NCI-H146 (cell line): ENCODE data around the gene GBF1.

ENCODE experiments used
- DNase-seq: peaks from one replicate; lab custom pipeline; 2025; lab: John Stamatoyannopoulos, UW

Gene GBF1

GRCh38 chr10:102396730-102397151 is 151.4 kb downstream of the GBF1 start:
- no peak for DNase-seq

DNA sequence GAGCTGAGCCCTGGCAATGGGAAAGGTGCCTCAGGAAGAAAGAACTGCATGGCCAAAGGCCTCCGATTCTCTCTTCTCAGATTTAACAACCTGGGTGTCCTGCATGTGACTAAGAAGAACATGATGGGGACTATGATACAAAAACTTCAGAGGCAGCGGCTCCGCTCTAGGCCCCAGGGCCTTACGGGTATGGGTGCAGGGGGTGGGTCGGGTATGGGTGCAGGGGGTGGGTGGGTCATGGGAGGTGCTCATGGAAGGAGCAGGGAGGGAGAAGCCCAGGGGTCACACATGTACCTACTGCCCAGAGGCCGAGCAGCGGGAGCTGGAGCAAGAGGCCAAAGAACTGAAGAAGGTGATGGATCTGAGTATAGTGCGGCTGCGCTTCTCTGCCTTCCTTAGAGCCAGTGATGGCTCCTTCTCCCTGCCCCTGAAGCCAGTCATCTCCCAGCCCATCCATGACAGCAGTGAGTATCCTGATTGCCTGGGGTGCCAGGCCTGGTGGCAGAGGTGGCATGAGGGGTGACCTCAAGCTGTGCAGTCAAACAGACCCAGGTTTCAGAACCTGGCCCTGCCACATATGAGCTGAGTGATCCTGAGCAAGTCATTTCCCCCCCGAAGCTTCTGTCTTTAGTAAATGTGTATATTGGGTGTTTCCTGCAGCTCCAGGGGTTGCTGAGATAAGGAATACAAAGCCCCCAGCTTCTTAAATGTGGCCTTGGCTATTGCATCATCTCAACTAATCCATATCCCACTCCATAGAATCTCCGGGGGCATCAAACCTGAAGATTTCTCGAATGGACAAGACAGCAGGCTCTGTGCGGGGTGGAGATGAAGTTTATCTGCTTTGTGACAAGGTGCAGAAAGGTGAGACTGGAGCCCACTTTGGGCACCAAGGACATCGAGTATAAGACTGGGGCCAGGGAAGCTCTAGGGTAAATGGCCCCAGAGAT is 152.2 kb downstream of the GBF1 start:
- no peak for DNase-seq

DNA sequence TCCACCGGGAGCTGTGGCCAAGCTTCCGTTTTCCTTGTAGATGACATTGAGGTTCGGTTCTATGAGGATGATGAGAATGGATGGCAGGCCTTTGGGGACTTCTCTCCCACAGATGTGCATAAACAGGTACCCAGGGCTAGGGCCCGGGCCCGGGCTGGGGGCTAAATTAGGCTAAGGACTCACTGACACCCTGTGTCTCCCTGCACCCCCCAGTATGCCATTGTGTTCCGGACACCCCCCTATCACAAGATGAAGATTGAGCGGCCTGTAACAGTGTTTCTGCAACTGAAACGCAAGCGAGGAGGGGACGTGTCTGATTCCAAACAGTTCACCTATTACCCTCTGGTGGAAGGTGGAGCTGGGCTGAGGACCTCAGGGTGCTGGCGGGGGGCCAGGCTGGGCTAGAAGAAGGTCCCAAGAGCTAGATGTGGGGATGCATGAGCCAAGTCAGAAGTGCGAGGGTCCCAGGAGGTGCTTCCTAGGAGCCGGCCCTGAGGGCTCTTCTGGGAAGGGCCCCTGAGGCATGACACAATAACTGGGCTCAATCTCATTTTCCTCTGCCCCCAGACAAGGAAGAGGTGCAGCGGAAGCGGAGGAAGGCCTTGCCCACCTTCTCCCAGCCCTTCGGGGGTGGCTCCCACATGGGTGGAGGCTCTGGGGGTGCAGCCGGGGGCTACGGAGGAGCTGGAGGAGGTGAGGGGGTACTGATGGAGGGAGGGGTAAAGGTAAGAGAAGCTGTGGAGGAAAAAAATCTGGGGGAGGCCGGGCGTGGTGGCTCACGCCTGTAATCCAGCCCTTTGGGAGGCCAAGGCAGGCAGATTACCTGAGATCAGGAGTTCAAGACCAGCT is 153.1 kb downstream of the GBF1 start:
- DNase-seq: no peak

GRCh38 chr10:102399217-102400021 is 154.1 kb downstream of the GBF1 start:
- peak; percentile 83 for DNase-seq

DNA sequence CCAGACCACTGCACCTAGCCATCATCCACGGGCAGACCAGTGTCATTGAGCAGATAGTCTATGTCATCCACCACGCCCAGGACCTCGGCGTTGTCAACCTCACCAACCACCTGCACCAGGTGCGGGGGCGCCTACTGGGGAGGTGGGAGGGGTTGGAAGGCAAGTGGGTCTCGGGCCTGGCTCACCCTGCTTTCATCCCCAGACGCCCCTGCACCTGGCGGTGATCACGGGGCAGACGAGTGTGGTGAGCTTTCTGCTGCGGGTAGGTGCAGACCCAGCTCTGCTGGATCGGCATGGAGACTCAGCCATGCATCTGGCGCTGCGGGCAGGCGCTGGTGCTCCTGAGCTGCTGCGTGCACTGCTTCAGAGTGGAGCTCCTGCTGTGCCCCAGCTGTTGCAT is 154.7 kb downstream of the GBF1 start:
- DNase-seq: peak; percentile 58

DNA sequence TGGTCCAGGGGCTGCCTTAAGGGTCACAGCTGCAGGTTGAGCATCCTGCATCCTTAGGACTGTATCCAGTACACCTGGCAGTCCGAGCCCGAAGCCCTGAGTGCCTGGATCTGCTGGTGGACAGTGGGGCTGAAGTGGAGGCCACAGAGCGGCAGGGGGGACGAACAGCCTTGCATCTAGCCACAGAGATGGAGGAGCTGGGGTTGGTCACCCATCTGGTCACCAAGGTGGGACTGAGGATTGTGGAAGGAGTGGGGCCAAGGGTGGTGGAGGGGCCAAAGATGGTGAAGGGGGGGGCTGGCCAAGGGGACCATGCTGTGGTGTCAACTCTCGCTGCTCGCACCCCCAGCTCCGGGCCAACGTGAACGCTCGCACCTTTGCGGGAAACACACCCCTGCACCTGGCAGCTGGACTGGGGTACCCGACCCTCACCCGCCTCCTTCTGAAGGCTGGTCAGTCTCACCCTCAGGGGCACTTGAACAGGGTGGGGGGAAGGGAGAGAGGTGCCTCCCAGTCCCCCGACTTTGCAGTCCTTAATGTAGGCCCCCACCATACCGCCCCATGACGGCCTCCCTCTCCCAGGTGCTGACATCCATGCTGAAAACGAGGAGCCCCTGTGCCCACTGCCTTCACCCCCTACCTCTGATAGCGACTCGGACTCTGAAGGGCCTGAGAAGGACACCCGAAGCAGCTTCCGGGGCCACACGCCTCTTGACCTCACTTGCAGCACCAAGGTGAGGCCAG is 155.4 kb downstream of the GBF1 start:
- DNase-seq: no peak

- no peak for DNase-seq
These were observed 156.0 kb downstream of the GBF1 start for GRCh38 chr10:102401342-102401654.

DNA sequence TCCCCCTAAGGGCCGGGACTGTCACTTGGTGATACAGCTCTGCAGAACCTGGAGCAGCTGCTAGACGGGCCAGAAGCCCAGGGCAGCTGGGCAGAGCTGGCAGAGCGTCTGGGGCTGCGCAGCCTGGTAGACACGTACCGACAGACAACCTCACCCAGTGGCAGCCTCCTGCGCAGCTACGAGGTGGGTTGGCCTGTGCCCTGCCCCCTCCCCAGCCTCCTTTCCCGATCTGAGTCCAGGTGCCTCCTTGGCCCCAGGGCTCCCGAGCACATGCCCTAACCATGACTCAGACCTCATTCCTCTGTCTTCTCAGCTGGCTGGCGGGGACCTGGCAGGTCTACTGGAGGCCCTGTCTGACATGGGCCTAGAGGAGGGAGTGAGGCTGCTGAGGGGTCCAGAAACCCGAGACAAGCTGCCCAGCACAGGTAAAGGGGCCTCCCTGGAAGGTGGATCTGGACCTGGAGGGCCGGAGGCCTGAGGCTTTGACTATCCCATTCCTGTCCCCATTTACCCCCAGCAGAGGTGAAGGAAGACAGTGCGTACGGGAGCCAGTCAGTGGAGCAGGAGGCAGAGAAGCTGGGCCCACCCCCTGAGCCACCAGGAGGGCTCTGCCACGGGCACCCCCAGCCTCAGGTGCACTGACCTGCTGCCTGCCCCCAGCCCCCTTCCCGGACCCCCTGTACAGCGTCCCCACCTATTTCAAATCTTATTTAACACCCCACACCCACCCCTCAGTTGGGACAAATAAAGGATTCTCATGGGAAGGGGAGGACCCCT is 156.6 kb downstream of the GBF1 start:
- no peak for DNase-seq

DNA sequence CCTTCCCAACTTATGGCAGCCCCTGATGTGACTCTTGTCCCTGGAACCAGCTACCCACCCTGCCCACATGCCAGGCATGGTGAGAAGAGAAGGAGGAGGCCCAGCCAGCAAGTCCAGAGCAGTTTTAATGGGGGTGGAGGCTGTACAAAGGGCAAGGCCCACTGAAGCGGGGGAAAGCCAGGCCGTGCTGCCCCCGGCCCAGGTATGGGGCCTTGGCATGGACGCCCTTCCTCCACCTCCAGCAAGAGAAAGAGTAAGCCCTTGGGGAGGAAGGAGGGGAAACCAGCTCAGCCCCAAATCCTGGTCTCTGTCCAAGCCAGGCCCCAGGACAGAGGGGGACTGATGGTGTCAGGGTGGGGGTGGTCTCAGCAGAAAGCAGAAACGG is 157.2 kb downstream of the GBF1 start:
- no peak for DNase-seq

- DNase-seq: no peak
These were observed 157.8 kb downstream of the GBF1 start for GRCh38 chr10:102403115-102403514.

- no peak for DNase-seq
These were observed 159.2 kb downstream of the GBF1 start for GRCh38 chr10:102404361-102405107.

DNA sequence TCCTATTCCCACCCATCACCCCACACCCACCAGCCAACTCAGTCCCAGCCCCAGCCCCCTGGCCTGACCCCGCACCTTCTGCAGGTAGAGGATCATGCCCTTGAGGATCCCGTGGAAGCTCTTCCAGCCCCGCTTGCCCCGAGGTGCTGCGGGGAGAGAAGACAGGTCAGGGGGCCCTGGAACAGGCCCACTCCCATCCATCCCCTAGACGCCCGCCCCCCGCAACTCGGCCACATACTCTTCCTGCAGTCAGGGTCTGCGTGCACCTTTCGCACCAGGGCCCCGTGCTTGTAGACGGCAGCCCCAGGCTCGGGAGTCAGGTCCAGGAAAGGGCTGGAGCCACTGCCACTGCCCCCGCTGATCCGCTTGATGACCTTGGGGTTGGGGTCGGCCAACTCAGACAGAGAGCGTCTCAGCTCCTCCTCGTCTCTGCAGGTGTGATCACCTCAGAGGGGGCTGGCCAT is 159.8 kb downstream of the GBF1 start:
- DNase-seq: no peak

DNA sequence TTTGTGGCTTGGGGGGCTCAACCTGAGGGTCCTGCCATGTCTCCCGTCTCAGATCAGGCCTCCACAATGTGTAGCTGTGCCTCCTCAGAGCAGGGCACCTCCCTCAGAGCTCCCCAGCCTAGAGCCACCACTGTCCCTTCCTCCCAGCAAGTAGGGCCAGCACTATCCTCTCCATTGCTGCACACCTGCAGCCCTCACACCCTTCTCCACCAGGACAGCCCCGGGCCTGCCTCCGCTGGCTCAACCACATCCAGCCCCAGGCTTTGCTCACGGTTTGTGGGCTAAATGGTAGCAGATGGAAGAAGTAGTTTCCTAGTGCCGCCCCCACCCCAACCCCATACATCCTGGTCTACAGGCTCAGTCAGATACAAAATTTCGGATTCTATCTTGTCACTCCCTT is 160.3 kb downstream of the GBF1 start:
- no peak for DNase-seq

DNA sequence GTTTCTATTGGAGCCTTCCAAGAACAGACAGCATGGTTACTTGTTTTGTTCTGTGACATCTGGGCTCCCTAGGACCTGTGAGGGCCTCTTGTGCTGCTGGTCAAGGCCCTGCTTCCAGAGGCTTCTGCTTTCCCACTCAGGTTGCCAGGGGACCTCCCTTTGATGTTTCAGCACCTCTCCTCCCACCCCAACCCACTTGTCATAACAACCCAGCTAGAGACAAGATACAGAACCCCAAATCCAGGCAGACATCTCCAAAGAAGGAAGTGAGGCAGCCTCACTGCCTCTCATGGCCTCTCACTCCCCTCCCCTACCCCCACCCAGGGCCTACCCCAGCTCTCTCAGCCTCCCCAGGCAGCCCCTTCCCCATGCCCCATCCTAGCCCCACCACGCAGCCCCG is 161.5 kb downstream of the GBF1 start:
- DNase-seq: no peak

DNA sequence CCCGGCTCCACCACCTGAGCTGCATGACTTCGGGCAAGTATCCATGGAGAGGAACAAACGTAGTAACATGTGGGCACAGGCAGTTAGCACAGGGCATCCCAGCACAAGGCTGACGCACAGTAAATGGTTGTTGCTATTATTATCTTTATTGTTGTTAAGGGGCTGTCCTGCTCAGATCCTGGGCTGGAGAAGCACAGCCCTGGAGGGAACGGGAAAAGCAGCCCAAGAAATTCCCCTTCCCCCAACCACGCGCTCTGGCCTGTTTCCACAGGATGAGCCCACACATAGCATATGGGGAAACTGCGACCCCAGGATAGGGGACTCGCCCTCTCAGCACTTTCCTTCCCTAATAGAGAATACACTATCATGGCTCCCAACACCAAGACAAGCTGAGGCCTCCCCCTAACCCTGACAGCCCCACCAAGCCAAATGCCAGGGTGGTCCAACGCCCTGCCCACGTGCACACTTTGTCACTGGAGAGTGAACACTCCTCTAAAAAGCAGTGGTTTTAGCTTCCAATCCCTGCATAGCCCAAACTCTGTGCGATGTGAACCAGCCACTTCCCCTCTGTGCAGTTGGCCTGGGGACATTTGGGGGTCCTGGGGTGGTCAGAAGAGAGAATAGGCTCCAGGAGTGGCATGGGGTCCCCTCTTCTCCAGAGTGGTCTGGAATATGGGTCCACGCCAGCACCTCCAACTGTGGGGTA is 162.2 kb downstream of the GBF1 start:
- DNase-seq: no peak

DNA sequence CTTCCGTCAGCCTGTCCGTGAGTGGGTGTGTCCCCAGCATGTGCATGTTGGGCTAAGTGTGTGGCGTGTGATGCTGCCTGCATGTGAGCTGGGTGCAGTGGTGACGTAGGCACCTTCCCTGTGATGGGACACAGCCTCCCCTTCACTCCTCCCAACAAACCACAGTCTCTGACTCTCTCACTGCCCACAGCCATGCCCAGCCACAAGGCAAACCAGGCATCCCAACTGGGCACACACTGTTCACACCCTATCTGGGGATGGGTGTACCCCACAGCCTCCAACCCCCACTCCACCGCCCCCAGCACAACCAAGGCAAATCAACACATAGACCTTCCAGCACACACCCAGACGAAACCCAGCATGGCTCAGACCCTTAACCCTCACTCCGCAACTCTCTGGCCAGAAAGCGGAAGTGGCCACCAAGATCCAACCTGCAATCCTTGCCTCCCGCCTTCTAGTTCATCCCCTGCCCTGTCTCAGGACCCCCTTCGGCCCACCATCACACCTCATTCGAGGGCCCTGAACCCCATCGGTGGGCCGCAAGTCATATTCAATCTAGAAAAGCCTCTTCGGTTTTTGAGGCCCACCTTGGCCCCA is 162.9 kb downstream of the GBF1 start:
- no peak for DNase-seq

DNA sequence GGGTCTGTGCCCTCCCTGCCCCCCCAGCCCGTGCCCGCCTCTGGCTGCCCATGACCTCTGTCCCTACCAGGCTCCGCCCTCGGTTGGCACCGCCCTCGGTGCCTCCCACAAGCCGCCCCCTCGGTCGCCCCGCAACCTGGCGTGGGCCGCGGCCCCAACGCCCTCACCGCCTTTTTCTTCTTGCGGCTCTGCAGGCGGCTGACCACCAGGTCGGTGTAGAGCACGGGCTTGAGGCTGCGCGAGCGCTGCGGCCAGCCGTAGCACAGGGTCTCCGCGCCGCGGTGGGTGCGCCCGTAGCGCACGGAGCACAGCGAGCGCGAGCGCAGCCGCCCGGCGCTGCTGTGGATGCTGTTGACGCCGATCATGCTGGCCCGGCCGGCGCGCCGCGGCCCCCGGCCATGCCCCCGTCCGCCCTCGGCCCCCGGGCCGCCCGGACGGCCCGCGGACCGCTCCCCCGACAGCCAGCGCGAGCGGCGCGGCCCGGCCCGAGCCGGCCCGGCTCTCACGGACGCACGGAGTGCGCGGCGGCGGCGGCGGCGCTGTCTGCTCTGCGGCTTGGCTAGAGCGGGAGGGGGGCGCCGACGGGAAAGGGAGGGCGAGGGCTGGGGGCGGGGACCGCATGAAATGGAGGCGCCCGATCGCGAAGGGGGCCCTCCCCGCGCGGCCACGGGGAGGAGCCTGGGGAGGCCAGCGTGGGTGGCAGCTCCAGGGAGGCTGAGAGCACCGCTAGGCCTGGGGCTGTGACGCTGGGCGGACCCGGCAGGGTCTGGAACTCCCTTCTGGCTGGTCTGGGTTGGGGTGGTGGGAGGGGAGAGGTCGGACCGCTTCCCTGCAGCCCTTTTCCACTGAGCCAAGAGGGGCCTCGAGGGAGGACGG is 163.6 kb downstream of the GBF1 start:
- peak; percentile 58 for DNase-seq
